Trophoblast cell (in vitro differentiated cells and primary cell): ENCODE data around the gene SMIM12.

Experiments used
- DNase-seq, 2 donors: peaks; one replicate each; pipeline ENCODE4 v3.0.0-alpha.2; 2016
- H2AFZ ChIP-seq: 2 replicates; pipeline ENCODE4 v1.6.1; 2013; ENCODE audit warnings: low read length, moderate library complexity, mild to moderate bottlenecking; ENCODE audit not compliant: insufficient read depth, poor library complexity
- H2AK5ac ChIP-seq: 2 replicates; pipeline ENCODE4 v1.6.1; 2013; ENCODE audit warnings: mild to moderate bottlenecking, low read length
- H2BK120ac ChIP-seq: 2 replicates; pipeline ENCODE4 v1.6.1; 2013; ENCODE audit warnings: low read length, mild to moderate bottlenecking, moderate library complexity; ENCODE audit not compliant: insufficient read depth, poor library complexity
- H2BK12ac ChIP-seq: 2 replicates; pipeline ENCODE4 v1.6.1; 2013; ENCODE audit warnings: mild to moderate bottlenecking, low read length, moderate library complexity
- H2BK5ac ChIP-seq: 2 replicates; pipeline ENCODE4 v1.6.1; 2013; ENCODE audit warnings: low read length, low read depth, moderate library complexity, mild to moderate bottlenecking; ENCODE audit not compliant: poor library complexity
- H3K14ac ChIP-seq: 2 replicates; pipeline ENCODE4 v1.6.1; 2013; ENCODE audit warnings: mild to moderate bottlenecking, low read length
- H3K18ac ChIP-seq: 2 replicates; pipeline ENCODE4 v1.6.1; 2013; ENCODE audit warnings: mild to moderate bottlenecking, low read length
- H3K23ac ChIP-seq: 2 replicates; pipeline ENCODE4 v1.6.1; 2013; ENCODE audit warnings: low read length
- H3K27ac ChIP-seq: 2 replicates; pipeline ENCODE4 v1.5.1; 2013; ENCODE audit warnings: low read depth, mild to moderate bottlenecking, inconsistent platforms, low read length, moderate library complexity
- H3K27me3 ChIP-seq: 2 replicates; pipeline ENCODE4 v1.6.1; 2013; ENCODE audit warnings: inconsistent platforms, mild to moderate bottlenecking, low read length, moderate library complexity; ENCODE audit not compliant: insufficient read depth
- H3K36me3 ChIP-seq, 2 experiments: 1 replicate in 1 of 2; 2 replicates in 1 of 2; pipeline ENCODE4 v1.6.1; 2013; ENCODE audit warnings: low read length in 2 of 2, mild to moderate bottlenecking in 2 of 2, moderate library complexity in 1 of 2; ENCODE audit not compliant: insufficient read depth in 2 of 2, control insufficient read depth in 1 of 2
- H3K4ac ChIP-seq: 2 replicates; pipeline ENCODE4 v1.6.1; 2013; ENCODE audit warnings: low read depth, mild to moderate bottlenecking, low read length, moderate library complexity
- H3K4me1 ChIP-seq, 2 experiments: 1 replicate in 1 of 2; 2 replicates in 1 of 2; pipeline ENCODE4 v1.6.1; 2013; ENCODE audit warnings: low read length in 2 of 2, mild to moderate bottlenecking in 2 of 2, moderate library complexity in 1 of 2; ENCODE audit not compliant: insufficient read depth in 2 of 2, control insufficient read depth in 1 of 2
- H3K4me2 ChIP-seq: 2 replicates; pipeline ENCODE4 v1.6.1; 2013; ENCODE audit warnings: inconsistent platforms, mild to moderate bottlenecking, low read length, moderate library complexity
- H3K4me3 ChIP-seq: 2 replicates; pipeline ENCODE4 v1.5.1; 2013; ENCODE audit warnings: mild to moderate bottlenecking, low read depth, low read length, inconsistent platforms
- H3K79me1 ChIP-seq: one replicate; pipeline ENCODE4 v1.6.1; 2013; ENCODE audit warnings: low read length
- H3K79me2 ChIP-seq: 2 replicates; pipeline ENCODE4 v1.6.1; 2013; ENCODE audit warnings: low read length, mild to moderate bottlenecking; ENCODE audit not compliant: control insufficient read depth, insufficient read depth, poor library complexity
- H3K9ac ChIP-seq: 2 replicates; pipeline ENCODE4 v1.6.1; 2013; ENCODE audit warnings: mild to moderate bottlenecking, low read length
- H3K9me3 ChIP-seq: 2 replicates; pipeline ENCODE4 v1.6.1; 2013; ENCODE audit warnings: low read depth, mild to moderate bottlenecking, control low read depth, inconsistent platforms, low read length; ENCODE audit not compliant: insufficient read depth
- H4K12ac ChIP-seq: 2 replicates; pipeline ENCODE4 v1.6.1; 2013; ENCODE audit warnings: low read depth, mild to moderate bottlenecking, low read length, moderate library complexity
- H4K8ac ChIP-seq: 2 replicates; pipeline ENCODE4 v1.6.1; 2013; ENCODE audit warnings: low read depth, mild to moderate bottlenecking, low read length, moderate library complexity
- H4K91ac ChIP-seq: one replicate; pipeline ENCODE4 v1.6.1; 2013; ENCODE audit warnings: low read depth, mild to moderate bottlenecking, low read length, moderate library complexity
- WGBS: extraction: QIAGEN DNeasy Blood & Tissue Kit; methylation state at CpG from one replicate; pipeline ENCODE4 v1.1.7; 2013; ENCODE audit warnings: missing lambda C conversion rate; ENCODE audit not compliant: insufficient read length, insufficient coverage; ENCODE audit errors: extremely low coverage; 5-methylcytosine and 5-hydroxymethylcytosine counted together

The SMIM12 gene

DNA sequence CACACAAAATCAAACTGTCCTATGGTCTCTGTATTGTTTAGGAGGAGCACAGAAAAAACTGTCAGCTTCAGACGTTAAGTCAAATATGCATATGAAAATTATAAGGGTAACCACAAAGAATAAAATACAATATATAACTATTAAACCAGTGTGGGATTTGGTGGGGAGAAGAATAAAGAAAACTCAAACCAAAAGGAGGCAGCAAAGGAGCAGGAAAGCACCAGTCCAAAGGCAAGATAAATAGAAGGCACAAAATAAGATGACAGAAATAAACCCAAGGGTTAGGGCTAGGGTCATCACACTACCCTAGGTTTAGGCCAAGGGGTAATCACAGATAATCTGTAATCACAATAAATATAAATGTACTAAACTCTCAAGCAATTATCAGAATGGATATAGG is 37.1 kb upstream of the SMIM12 start:
- Histone ChIP-seq H3K4me3 (no peak overlapping the region), H2AK5ac (no peak overlapping the region), H3K4me1 (no peaks in the 10 kb centered on the region), H4K12ac (no peak overlapping the region), H3K4me2 (no peak overlapping the region), H2BK12ac (no peak overlapping the region), H2BK5ac (no peak overlapping the region), H3K18ac (no peak overlapping the region), H3K27me3 (no peaks in the 10 kb centered on the region), H2AFZ (no peak overlapping the region), H3K4ac (no peak overlapping the region), H4K8ac (no peak overlapping the region), H3K36me3 (no peaks in the 10 kb centered on the region), H3K79me2 (no peaks in the 10 kb centered on the region), H3K9ac (no peak overlapping the region), H3K27ac (no peak overlapping the region), H3K23ac (no peak overlapping the region), H2BK120ac (no peak overlapping the region), H3K9me3 (no peaks in the 10 kb centered on the region), H3K14ac (no peak overlapping the region), H4K91ac (no peak overlapping the region), H3K79me1 (no peaks in the 10 kb centered on the region)
- WGBS: no CpG with 5 or more reads among the region's 1 CpG
- DNase-seq: peak in 1 of 2 donors; percentile 14

DNA sequence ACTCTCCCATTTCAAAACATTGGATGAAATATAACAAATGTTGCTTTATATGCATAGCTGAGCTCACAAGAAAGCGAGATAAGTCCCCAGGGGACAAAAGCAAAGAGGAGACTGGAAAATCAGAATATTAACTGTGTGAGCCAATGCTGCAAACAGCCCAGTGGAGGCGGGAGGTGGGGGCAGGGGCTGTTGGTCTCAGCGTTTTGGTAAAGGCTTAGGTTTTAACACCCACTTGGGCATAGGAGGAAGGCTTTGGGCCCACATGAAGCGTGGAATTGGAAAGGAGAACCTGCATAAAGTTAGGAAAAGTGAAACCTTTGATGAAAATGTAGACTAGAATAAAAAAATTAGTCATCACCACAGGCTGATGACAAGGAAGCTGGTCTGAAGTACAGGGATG is 30.2 kb upstream of the SMIM12 start:
- Histone ChIP-seq H3K9ac (no peak overlapping the region), H3K4me1 (peaks cover 2 to 7% of the 10 kb centered on the region in 2 experiments), H2AFZ (no peak overlapping the region), H3K14ac (no peak overlapping the region), H3K27ac (no peak overlapping the region), H4K8ac (no peak overlapping the region), H3K9me3 (peaks cover 4% of the 10 kb centered on the region), H3K18ac (no peak overlapping the region), H2BK120ac (no peak overlapping the region), H4K91ac (no peak overlapping the region), H3K4me3 (no peak overlapping the region), H3K79me1 (no peaks in the 10 kb centered on the region), H4K12ac (no peak overlapping the region), H3K4me2 (no peak overlapping the region), H3K36me3 (no peaks in the 10 kb centered on the region), H3K4ac (no peak overlapping the region), H3K27me3 (peaks cover 14% of the 10 kb centered on the region), H2BK12ac (no peak overlapping the region), H3K79me2 (no peaks in the 10 kb centered on the region), H2AK5ac (no peak overlapping the region), H2BK5ac (no peak overlapping the region), H3K23ac (no peak overlapping the region)
- no CpG with 5 or more reads among the region's 4 CpGs for WGBS
- no peak for DNase-seq

DNA sequence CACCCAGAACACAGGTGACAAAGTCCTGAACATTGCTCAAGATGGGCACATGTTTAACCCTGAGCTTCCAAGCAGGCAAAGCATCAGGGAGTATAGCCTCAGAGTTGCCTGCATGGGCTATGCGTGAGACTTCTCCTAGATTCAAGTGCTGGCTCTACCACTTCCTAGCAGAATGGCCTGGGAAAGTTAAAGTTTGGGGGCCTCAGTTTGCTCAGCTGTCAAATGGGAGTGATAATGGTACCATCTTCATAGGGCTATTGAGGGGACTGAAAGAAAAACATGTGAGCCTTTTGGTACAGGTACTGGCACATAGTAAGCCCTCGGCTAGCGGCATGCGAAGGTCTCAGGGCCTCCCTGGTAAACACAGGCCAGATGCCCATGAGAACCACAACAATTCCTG is 28.0 kb upstream of the SMIM12 start:
- Histone ChIP-seq H3K27me3 (peaks cover 17% of the 10 kb centered on the region), H3K79me1 (no peaks in the 10 kb centered on the region), H3K14ac (no peak overlapping the region), H2AK5ac (no peak overlapping the region), H4K12ac (no peak overlapping the region), H3K27ac (no peak overlapping the region), H3K4me2 (no peak overlapping the region), H3K18ac (no peak overlapping the region), H3K79me2 (no peaks in the 10 kb centered on the region), H4K91ac (no peak overlapping the region), H2AFZ (no peak overlapping the region), H3K9ac (no peak overlapping the region), H3K4me3 (no peak overlapping the region), H2BK120ac (no peak overlapping the region), H3K4me1 (peaks cover 2 to 7% of the 10 kb centered on the region in 2 experiments), H3K36me3 (no peaks in the 10 kb centered on the region), H3K23ac (no peak overlapping the region), H2BK5ac (no peak overlapping the region), H4K8ac (no peak overlapping the region), H3K4ac (no peak overlapping the region), H2BK12ac (no peak overlapping the region), H3K9me3 (peaks cover 4% of the 10 kb centered on the region)
- no peak for DNase-seq
- no CpG with 5 or more reads among the region's 4 CpGs for WGBS

DNA sequence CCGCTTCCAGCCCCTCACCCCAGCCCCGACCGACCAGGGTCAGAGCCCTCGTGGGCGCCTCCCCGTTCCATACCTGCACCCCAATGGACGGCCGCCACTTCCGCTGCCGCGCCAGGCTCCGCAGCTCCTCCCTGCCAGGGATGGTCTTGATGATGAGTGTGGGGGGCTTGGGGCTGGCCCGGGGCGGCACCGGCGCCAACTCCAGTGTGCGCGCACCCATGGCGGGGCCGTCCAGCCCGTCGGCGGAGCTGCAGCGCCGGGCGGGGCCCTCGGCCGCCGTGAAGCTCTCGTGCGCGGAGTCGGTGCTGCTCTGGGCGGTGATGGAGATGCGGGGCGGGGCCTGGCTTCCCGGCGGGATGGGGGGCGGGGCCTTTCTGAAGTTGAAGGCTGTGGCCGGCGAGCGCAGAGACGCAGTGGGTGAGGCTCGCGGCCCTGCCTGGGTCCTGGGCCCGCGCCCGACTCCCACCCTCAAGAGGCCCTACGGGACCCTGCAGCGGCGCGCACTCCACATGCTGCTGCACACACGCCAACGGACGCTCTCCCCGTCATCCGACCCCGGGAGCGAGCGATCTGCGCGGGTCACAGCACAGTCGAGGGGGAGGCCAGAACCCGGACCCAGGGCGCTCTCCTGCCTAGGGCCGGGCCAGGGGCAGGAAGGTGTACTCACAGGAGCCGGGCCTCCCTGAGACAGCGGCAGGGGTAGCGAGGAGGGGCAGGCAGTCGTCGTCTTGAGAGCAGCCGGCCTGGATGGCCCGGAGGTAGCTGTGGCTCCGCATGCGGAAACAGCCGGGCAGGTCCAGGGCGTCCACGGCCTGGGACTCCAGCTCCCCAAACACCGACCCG is 26.1 kb upstream of the SMIM12 start:
- WGBS: no CpG with 5 or more reads among the region's 80 CpGs
- peaks cover 4% of the 10 kb centered on the region for H3K9me3 ChIP-seq
- H3K27me3 ChIP-seq: peaks cover 17% of the 10 kb centered on the region
- peaks cover 2 to 7% of the 10 kb centered on the region in 2 experiments for H3K4me1 ChIP-seq
- no peaks in the 10 kb centered on the region for H3K36me3 ChIP-seq
- no peak overlapping the region for H3K23ac ChIP-seq
- H2AK5ac ChIP-seq: no peak overlapping the region
- peak in 1 of 2 donors; percentile 4 for DNase-seq
- H4K91ac ChIP-seq: no peak overlapping the region
- H3K14ac ChIP-seq: no peak overlapping the region
- no peak overlapping the region for H2BK12ac ChIP-seq
- peak overlapping the region; percentile 75 for H3K4me2 ChIP-seq
- no peak overlapping the region for H2AFZ ChIP-seq
- no peak overlapping the region for H4K12ac ChIP-seq
- no peak overlapping the region for H2BK120ac ChIP-seq
- H3K27ac ChIP-seq: no peak overlapping the region
- H3K4me3 ChIP-seq: peak overlapping the region; percentile 34
- no peak overlapping the region for H3K9ac ChIP-seq
- H3K79me1 ChIP-seq: no peaks in the 10 kb centered on the region
- no peaks in the 10 kb centered on the region for H3K79me2 ChIP-seq
- H2BK5ac ChIP-seq: no peak overlapping the region
- H3K18ac ChIP-seq: no peak overlapping the region
- H4K8ac ChIP-seq: no peak overlapping the region
- no peak overlapping the region for H3K4ac ChIP-seq
